Hepatocyte (in vitro differentiated cells): Measurements from ENCODE around the gene PTGER4.

Source experiments
- EZH2 ChIP-seq: fragments of 200-600 bp; sonication (generic); IDR thresholded peaks from 2 replicates; pipeline ENCODE4 v1.6.1; 2016; ENCODE audit warnings: antibody characterized with exemption, mild to moderate bottlenecking, borderline replicate concordance
- EZH2phosphoT487 ChIP-seq: fragments of 200-600 bp; sonication (generic); IDR thresholded peaks from one replicate; pipeline ENCODE4 v1.6.1; 2018; ENCODE audit warnings: antibody characterized with exemption, mild to moderate bottlenecking, low read depth, moderate library complexity; ENCODE audit not compliant: unreplicated experiment, severe bottlenecking
- TF ChIP-seq, protein P1 (sequence below): fragments of 200-600 bp; sonication (generic); IDR thresholded peaks from 2 replicates; pipeline ENCODE4 v1.5.1; 2016; ENCODE audit warnings: antibody characterized with exemption, mild to moderate bottlenecking; ENCODE audit not compliant: poor library complexity

DNA sequence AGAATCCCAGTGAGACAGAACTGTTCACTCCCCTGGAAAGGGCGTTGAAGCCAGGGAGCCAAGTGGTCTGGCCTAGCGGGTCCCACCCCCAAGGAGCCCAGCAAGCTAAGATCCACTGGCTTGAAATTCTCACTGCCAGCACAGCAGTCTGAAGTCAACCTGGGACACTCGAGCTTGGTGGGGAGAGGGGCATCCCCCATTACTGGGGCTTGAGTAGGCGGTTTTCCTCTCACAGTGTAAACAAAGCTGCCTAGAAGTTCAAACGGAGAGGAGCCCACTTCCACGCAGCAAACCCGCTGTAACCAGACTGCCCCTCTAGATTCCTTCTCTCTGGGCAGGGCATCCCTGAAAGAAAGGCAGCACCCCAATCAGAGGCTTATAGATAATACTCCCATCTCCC, 45.1 kb upstream of the PTGER4 start:
- TF ChIP-seq, protein P1, sequence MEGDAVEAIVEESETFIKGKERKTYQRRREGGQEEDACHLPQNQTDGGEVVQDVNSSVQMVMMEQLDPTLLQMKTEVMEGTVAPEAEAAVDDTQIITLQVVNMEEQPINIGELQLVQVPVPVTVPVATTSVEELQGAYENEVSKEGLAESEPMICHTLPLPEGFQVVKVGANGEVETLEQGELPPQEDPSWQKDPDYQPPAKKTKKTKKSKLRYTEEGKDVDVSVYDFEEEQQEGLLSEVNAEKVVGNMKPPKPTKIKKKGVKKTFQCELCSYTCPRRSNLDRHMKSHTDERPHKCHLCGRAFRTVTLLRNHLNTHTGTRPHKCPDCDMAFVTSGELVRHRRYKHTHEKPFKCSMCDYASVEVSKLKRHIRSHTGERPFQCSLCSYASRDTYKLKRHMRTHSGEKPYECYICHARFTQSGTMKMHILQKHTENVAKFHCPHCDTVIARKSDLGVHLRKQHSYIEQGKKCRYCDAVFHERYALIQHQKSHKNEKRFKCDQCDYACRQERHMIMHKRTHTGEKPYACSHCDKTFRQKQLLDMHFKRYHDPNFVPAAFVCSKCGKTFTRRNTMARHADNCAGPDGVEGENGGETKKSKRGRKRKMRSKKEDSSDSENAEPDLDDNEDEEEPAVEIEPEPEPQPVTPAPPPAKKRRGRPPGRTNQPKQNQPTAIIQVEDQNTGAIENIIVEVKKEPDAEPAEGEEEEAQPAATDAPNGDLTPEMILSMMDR: no peak
- TF ChIP-seq EZH2 (no peak), EZH2phosphoT487 (no peak)
